Measurements from ENCODE around the gene CDC16.
A peak's percentile ranks its signal among the peaks of the same experiment; 100 is the strongest.
"Not testable (repeated sequence)": the region's sequence is repeated elsewhere in the genome, so short reads cannot be mapped to it uniquely, and the experiment has no call there.

The CDC16 gene

GRCh38 chr13:114228176-114228575 lies 6.5 kb upstream of the CDC16 start:
- no peak for DNase-seq

GRCh38 chr13:114229506-114229905 lies 5.2 kb upstream of the CDC16 start:
- peak in 2 of 3 donors; percentile 39 to 49 for DNase-seq

DNA sequence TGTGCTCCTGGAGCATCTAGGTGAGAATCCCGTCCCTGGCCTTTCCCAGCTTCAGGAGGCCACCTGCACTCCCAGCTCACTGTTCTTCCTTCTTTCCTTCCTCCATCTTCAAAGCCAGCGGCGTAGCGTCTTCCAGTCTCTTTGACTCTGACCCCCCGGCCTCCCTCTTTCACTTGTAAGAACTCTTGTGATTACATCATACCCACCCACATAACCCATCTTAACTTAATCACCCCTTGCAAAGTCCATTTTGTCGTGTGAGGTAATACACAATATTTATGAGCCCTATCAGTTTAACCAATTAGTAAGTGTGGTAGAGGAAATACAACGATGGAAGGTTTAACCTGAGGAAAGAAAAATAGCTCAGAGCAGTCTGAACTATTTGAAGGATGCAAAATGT lies 4.6 kb upstream of the CDC16 start:
- peak; percentile 51 to 71 (median 57) for DNase-seq

DNA sequence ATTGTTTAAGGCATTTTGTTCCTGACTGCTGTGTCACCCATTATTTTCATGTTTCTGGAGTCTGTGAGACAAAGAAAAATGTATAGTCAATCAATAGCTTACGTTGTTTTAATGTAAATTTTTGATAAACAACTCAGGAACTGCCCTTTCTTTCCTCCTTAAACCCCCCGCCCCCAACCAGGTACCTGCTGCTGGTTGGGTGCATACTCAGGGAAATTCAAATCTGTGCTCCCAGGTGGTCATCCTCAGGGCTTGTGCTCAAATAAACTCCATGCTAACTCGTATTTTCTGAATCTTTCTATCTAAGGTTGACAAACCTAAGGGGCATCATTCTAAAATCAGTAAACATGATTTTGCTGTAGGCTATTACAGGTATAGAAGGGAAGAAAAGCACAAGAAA lies 4.1 kb upstream of the CDC16 start:
- DNase-seq: no peak

GRCh38 chr13:114231886-114232285 lies 2.8 kb upstream of the CDC16 start:
- no peak for DNase-seq

DNA sequence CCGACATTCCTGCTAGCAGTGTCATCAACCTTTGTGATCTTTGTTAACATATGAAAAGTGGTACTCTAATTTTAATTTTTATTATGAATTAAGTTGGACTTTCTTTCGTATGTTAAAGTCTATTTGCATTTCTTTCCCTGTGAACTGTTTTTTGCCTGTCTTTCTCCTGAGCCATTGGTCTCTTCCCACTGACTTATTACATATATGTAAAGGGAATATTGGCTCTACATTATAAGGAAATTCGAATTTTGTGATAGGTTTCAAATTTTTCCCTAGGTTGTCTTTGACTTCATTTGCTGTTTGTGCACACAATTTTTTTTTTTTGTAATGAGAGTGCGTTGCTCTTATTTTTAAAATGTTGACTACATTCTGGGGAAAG lies 442 bp upstream of the CDC16 start:
- no peak for DNase-seq

DNA sequence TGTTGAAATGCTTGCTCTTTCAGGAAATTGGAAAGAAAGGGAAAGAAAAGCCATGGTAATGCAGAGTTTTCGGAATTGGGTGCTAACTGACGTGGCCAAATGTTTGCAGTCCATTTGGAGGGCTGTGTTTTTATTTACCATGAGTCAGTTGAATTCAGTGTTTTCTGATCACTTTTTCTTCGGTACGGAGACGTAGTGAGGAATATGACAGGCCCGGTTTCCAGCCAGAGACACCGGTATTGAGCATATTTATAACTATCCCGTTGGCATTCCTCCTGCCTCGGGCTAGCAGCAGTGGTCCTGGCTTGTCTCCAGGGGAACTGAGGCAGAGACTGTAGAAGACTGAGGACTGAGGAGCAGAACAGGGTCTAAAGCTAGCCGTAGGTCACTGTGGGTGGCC lies 1.0 kb downstream of the CDC16 start:
- no peak for DNase-seq

GRCh38 chr13:114236227-114236626 lies 1.5 kb downstream of the CDC16 start:
- DNase-seq: no peak

- DNase-seq: no peak
Measured at GRCh38 chr13:114237415-114238112, 2.9 kb downstream of the CDC16 start.

DNA sequence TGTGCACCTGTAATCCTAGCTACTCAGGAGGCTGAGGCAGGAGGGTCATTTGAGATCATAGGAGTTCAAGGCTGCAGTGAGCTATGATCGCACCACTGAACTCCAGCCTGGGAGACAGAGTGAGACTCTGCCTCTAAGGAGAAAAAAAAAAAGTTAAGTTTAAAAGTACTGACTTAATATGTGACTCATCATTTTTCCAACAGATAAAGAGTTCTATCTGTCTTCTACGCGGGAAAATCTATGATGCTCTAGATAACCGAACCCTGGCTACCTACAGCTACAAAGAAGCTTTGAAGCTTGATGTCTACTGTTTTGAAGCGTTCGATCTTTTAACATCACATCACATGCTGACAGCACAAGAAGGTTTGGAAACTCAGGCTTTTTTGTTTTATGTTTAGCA lies 7.2 kb downstream of the CDC16 start:
- DNase-seq: no peak

DNA sequence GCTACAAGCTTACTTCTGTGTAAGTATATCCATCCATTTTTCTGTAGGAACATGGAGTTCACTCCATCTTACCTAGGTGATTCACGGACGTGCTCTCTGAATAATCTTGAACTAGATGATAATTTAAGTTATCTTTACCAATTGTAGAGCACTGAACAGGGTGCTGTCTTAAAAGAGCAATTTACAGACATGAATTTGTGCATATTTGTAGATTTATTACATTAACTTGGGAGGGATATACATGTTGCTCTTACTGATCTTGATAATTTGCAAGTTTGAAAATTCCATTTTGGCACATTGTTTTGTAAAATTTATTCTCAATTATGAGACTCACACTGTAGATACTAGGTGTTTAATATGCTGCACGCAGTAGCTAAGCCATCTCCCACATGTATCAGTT lies 9.3 kb downstream of the CDC16 start:
- no peak for DNase-seq

DNA sequence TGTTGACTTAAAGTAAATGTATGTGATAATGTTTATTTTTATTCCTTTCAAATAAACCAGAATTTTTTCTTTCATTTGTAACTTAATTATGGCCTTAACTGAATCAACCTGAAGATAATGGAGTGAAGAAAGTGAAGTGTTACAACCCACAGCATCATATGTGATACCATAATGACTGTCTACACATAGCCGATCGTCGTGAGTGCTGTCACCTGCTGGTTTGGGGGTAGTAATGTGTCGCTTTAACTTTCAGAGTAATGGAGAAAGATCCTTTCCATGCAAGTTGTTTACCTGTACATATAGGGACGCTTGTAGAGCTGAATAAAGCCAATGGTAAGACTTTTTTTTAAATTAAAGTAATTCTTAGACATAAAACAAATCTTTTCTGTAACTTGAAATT lies 9.9 kb downstream of the CDC16 start:
- no peak for DNase-seq

GRCh38 chr13:114248011-114248410 lies 13.3 kb downstream of the CDC16 start:
- no peak for DNase-seq

GRCh38 chr13:114249077-114249476 lies 14.4 kb downstream of the CDC16 start:
- DNase-seq: no peak

- DNase-seq: not testable (repeated sequence)
Measured at GRCh38 chr13:114251639-114252440, 17.1 kb downstream of the CDC16 start.

GRCh38 chr13:114256547-114256946 lies 21.9 kb downstream of the CDC16 start:
- DNase-seq: peak in 2 of 3 donors; percentile 22 to 28

GRCh38 chr13:114257014-114257413 lies 22.3 kb downstream of the CDC16 start:
- no peak for DNase-seq

- DNase-seq: no peak
Measured at GRCh38 chr13:114258589-114258988, 23.9 kb downstream of the CDC16 start.

DNA sequence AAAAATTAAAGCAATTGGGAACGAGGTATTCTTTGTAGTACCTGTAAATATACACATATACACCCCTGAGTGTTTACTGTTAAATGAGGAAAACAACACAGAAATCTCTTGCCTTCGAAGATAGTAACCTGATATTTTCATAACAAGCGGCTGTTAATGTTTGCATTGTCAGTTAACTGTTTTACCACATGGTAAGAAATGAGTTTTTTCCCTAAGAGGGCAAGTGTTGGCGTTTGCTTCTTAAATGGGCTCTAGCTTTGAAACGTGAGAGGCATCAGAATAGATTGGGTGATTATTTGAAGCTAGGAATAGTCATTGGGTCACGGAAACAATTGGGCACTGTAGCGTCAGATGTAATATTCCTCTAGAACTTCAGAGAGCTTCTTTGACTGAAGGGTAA lies 24.7 kb downstream of the CDC16 start:
- DNase-seq: no peak

DNA sequence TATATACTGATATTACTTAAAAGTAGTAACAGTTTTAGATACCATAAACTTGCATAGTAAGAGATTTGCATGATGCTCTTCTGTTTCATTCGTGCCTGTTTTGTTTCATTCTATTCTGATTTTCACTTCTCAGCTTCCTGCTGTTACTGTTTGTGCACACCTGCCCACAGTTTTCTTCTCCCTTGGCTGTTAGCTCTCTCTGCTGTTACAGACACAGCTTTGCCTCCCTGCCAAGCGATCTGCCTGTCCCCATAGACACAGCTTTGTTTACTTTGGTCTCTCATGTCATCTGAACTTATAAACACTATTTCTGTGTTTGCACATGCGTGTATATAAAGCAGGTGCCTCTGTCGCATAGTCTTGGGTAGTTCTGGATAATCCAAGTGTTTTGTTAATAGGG lies 25.3 kb downstream of the CDC16 start:
- DNase-seq: no peak

- DNase-seq: no peak
Measured at GRCh38 chr13:114260814-114261213, 26.1 kb downstream of the CDC16 start.

- DNase-seq: no peak
Measured at GRCh38 chr13:114261328-114261965, 26.8 kb downstream of the CDC16 start.

DNA sequence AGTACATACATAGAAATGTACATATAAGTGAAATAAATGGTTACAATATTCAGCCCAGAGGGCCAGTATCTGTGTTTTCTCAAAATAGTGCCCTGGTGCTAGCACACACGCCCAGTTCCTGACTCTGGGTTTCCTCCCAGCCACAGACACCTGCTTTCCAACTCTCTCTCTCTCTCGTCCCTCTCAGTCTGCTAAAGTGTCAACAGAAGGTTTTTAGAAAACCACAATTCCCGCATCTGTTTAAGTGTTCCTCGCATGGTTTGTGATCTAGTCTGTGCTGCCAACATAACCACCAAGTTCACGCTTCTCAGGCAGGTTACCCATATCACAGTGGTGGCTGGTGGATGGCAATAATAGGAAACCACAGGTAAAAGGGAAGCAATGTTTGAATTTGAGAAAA lies 28.9 kb downstream of the CDC16 start:
- no peak for DNase-seq

DNA sequence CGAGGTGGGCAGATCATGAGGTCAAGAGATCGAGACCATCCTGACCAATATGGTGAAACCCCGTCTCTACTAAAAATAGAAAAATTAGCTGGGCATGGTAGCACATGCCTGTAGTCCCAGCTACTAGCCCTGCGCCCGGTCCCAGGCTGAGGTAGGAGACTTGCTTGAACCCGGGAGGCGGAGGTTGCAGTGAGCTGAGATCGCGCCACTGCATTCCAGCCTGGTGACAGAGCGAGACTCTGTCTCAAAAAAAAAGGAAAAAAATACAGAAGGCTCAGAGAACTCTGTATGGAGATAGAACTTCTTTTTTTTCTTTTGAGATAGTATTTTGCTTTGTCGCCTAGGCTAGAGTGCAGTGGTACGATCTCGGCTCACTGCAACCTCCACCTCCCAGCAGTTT lies 29.6 kb downstream of the CDC16 start:
- not testable (repeated sequence) for DNase-seq

All from suppressor macrophage treated with lipopolysaccharide for 1 hour (primary cell).